GM18951 (cell line): ENCODE results near the gene ALOXE3.

Experiments used
- POLR2A ChIP-seq: IDR thresholded peaks from 4 replicates; pipeline ENCODE4 v1.6.1; 2011; ENCODE audit warnings: mild to moderate bottlenecking; ENCODE audit not compliant: insufficient read length, insufficient read depth; ENCODE audit errors: extremely low read depth
- in situ Hi-C: fragments of 300-500 bp; cut with MboI; formaldehyde crosslinking; loops from one replicate; pipeline ENCODE4 v1.12.0; 2022; ENCODE audit warnings: low sequenced_read_pairs, mixed read lengths, inconsistent platforms; ENCODE audit not compliant: unreplicated experiment

The ALOXE3 gene

GRCh38 chr17:8141741-8142140, 23.4 kb upstream of the ALOXE3 start:
- in situ Hi-C loops = no loop called here
- no peak for TF ChIP-seq POLR2A

- no peak for TF ChIP-seq POLR2A
- in situ Hi-C loops = no loop called here
Observed at GRCh38 chr17:8141045-8141444, 22.7 kb upstream of the ALOXE3 start.

- in situ Hi-C loops = no loop called here
- no peak for TF ChIP-seq POLR2A
Observed at GRCh38 chr17:8140065-8141029, 22.0 kb upstream of the ALOXE3 start.

GRCh38 chr17:8138672-8139371, 20.5 kb upstream of the ALOXE3 start:
- in situ Hi-C loops = no loop called here

GRCh38 chr17:8138374-8138671, 20.0 kb upstream of the ALOXE3 start:
- in situ Hi-C loops = no loop called here
- no peak for TF ChIP-seq POLR2A

More at GRCh38 chr17:8138672-8139371, 20.5 kb upstream of the ALOXE3 start:
- TF ChIP-seq POLR2A = peak; percentile 51

- TF ChIP-seq POLR2A = no peak
- in situ Hi-C loops = no loop called here
Observed at GRCh38 chr17:8137645-8138373, 19.5 kb upstream of the ALOXE3 start.

GRCh38 chr17:8133941-8134340, 15.6 kb upstream of the ALOXE3 start:
- in situ Hi-C loops = no loop called here

GRCh38 chr17:8133399-8133798, 15.1 kb upstream of the ALOXE3 start:
- in situ Hi-C loops = no loop called here
- TF ChIP-seq POLR2A = no peak

More at GRCh38 chr17:8133941-8134340, 15.6 kb upstream of the ALOXE3 start:
- TF ChIP-seq POLR2A = no peak

- in situ Hi-C loops = no loop called here
- no peak for TF ChIP-seq POLR2A
Observed at GRCh38 chr17:8131844-8132441, 13.6 kb upstream of the ALOXE3 start.

GRCh38 chr17:8128125-8128784, 9.9 kb upstream of the ALOXE3 start:
- TF ChIP-seq POLR2A = no peak

GRCh38 chr17:8126491-8127066, 8.3 kb upstream of the ALOXE3 start:
- in situ Hi-C loops = no loop called here
- peak; percentile 40 for TF ChIP-seq POLR2A

More at GRCh38 chr17:8128125-8128784, 9.9 kb upstream of the ALOXE3 start:
- in situ Hi-C loops = no loop called here

GRCh38 chr17:8125947-8126490, 7.7 kb upstream of the ALOXE3 start:
- in situ Hi-C loops = no loop called here
- TF ChIP-seq POLR2A = no peak
